Ureter (tissue), 1 donor: ENCODE data around the gene MLLT3. TPM values are rescaled to one million over a fixed set of nuclear protein-coding genes. Genes with fewer than 3 reads are reported as not detected.

Source experiments
- DNase-seq: peaks from one replicate; pipeline ENCODE4 v3.0.0-alpha.2; 2020; ENCODE audit warnings: low spot score
- total RNA-seq: library from RNA; stranded (reverse); gene quantifications from one replicate; pipeline ENCODE4 v1.2.4, GENCODE V29; 2023
- donor health status: DM: yes; HTN: yes; CAD: no.

Gene MLLT3
- total RNA-seq, 1 donor from 2014 or later: 26.8 TPM

GRCh38 chr9:20512106-20512505 is 110.2 kb downstream of the MLLT3 start:
- no peak for DNase-seq

GRCh38 chr9:20511686-20512085 is 110.6 kb downstream of the MLLT3 start:
- no peak for DNase-seq

GRCh38 chr9:20509466-20509865 is 112.8 kb downstream of the MLLT3 start:
- no peak for DNase-seq

GRCh38 chr9:20508242-20508641 is 114.1 kb downstream of the MLLT3 start:
- no peak for DNase-seq

GRCh38 chr9:20507431-20507830 is 114.9 kb downstream of the MLLT3 start:
- DNase-seq: no peak

- DNase-seq: no peak
These were observed 116.0 kb downstream of the MLLT3 start for GRCh38 chr9:20506099-20506900.

GRCh38 chr9:20505574-20505973 is 116.7 kb downstream of the MLLT3 start:
- no peak for DNase-seq

GRCh38 chr9:20504930-20505329 is 117.4 kb downstream of the MLLT3 start:
- DNase-seq: no peak

- no peak for DNase-seq
These were observed 122.2 kb downstream of the MLLT3 start for GRCh38 chr9:20500101-20500500.

- no peak for DNase-seq
These were observed 123.3 kb downstream of the MLLT3 start for GRCh38 chr9:20499013-20499412.

- no peak for DNase-seq
These were observed 126.0 kb downstream of the MLLT3 start for GRCh38 chr9:20496328-20496727.

- DNase-seq: no peak
These were observed 127.2 kb downstream of the MLLT3 start for GRCh38 chr9:20495098-20495497.

- DNase-seq: no peak
These were observed 128.3 kb downstream of the MLLT3 start for GRCh38 chr9:20494035-20494434.

GRCh38 chr9:20492772-20493171 is 129.5 kb downstream of the MLLT3 start:
- DNase-seq: no peak

GRCh38 chr9:20491612-20492011 is 130.7 kb downstream of the MLLT3 start:
- no peak for DNase-seq

- DNase-seq: no peak
These were observed 132.0 kb downstream of the MLLT3 start for GRCh38 chr9:20490246-20490834.

- DNase-seq: no peak
These were observed 133.6 kb downstream of the MLLT3 start for GRCh38 chr9:20488691-20489090.

- no peak for DNase-seq
These were observed 135.7 kb downstream of the MLLT3 start for GRCh38 chr9:20486552-20486951.

- DNase-seq: no peak
These were observed 140.9 kb downstream of the MLLT3 start for GRCh38 chr9:20481437-20481836.

- no peak for DNase-seq
These were observed 142.1 kb downstream of the MLLT3 start for GRCh38 chr9:20480249-20480648.

GRCh38 chr9:20479419-20480155 is 142.7 kb downstream of the MLLT3 start:
- no peak for DNase-seq

GRCh38 chr9:20478786-20479185 is 143.5 kb downstream of the MLLT3 start:
- DNase-seq: no peak
